HG03097 (cell line): Measurements from ENCODE around the gene DENND4A.

Source experiments
- ATAC-seq: cut with Tn5 transposase; IDR thresholded peaks from one replicate; pipeline ENCODE4 v1.9.1; 2021; ENCODE audit not compliant: unreplicated experiment, low FRiP score

The DENND4A gene

DNA sequence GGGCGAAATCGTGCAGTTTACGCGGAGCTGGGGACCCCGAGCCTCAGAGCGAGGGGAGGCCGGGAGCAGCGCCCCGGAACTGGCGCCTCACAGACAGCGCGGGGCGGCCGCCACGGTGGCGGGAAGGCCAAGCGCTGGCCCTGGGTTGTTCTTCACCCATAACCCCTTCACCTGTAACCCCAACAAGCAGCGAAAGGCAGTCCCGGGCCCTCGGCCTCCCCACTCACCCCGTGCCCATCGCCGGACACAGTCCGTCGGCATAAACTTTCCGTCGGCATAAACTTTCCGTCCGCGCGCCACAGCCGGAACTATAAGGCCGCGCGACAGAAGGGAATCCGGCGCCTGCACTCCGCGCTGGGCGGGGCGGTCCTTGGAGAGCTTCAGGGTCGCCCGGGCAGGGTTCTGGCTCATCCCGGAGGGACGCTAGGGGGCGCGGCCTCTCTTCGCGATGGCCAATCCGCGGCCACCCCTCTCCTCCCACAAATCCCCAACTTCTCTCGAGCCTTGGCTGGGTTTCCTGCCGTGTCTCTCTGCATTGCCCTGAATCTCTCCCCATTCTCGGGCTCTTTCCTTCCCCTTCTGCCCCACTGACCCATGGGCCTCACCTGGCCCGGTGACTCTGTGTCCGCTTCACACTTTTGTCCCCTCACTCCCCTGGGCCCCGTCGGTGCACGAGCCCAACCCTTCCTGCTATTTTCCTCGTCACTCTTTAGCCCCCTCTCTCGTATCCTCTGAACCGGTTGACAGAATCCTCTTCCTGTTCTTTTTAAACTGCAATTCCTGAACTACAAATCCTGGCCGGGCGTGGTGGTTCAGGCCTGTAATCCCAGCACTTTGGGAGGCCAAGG lies 181.0 kb downstream of the DENND4A start, which contains the start of gene INTS14:
Gene INTS14, minus strand, starts transcription at position 261 of the 848 bp plus-strand sequence. CDS start 3,751 bp downstream, outside the sequence.
- ATAC-seq, result peak; percentile 95
